Measurements from ENCODE around the gene ADAMTS2.

GRCh38 chr5:179275381-179275878, 69.8 kb downstream of the ADAMTS2 start:
- TF ChIP-seq CTCF (conservative IDR thresholded peaks at IDR 0.05 in 1 of 2, IDR thresholded peaks at IDR 0.05 in 1 of 2; ENCODE audit: low read depth in 1 of 2, low read length in 2 of 2) (no peak), EZH2 (IDR thresholded peaks at IDR 0.05; ENCODE audit: low read length, missing control alignments) (no peak)
